Loucy (cell line): ENCODE data around the gene PEAK3.

Experiments used
- CTCF ChIP-seq: fragments of 200-600 bp; sonication (generic); conservative IDR thresholded peaks from 2 replicates; pipeline ENCODE4 v1.5.1; 2014; ENCODE audit warnings: mild to moderate bottlenecking, antibody characterized with exemption, low read length
- EZH2phosphoT487 ChIP-seq: fragments of 200-600 bp; IDR thresholded peaks from 2 replicates; pipeline ENCODE4 v1.6.1; 2018; ENCODE audit warnings: antibody characterized with exemption, mild to moderate bottlenecking, moderate library complexity, borderline replicate concordance

GRCh38 chr19:2306971-2307370 is 25.0 kb upstream of the PEAK3 start:
- TF ChIP-seq CTCF, result no peak
- TF ChIP-seq EZH2phosphoT487, result no peak
